IPS DF 4.7 (cell line): ENCODE results near the gene RASSF5.
"Not testable (repeated sequence)": the region's sequence is repeated elsewhere in the genome, so short reads cannot be mapped to it uniquely, and the experiment has no call there.

ENCODE experiments used
- DNase-seq: peaks from one replicate; pipeline ENCODE4 v3.0.0-alpha.2; 2013; ENCODE audit warnings: low spot score; ENCODE audit errors: extremely low read depth

RASSF5 gene

GRCh38 chr1:206586501-206587445 lies 79.4 kb downstream of the RASSF5 start:
- DNase-seq, result no peak

GRCh38 chr1:206587904-206588303 lies 80.6 kb downstream of the RASSF5 start:
- no peak for DNase-seq

- DNase-seq, result no peak
Measured at GRCh38 chr1:206588492-206588891, 81.2 kb downstream of the RASSF5 start.

GRCh38 chr1:206589206-206589605 lies 81.9 kb downstream of the RASSF5 start:
- no peak for DNase-seq

- DNase-seq, result no peak
Measured at GRCh38 chr1:206590025-206590758, 82.9 kb downstream of the RASSF5 start.

GRCh38 chr1:206591226-206591625 lies 83.9 kb downstream of the RASSF5 start:
- no peak for DNase-seq

GRCh38 chr1:206591696-206592095 lies 84.4 kb downstream of the RASSF5 start:
- DNase-seq, result no peak

- DNase-seq, result no peak
Measured at GRCh38 chr1:206593351-206593925, 86.1 kb downstream of the RASSF5 start.

- no peak for DNase-seq
Measured at GRCh38 chr1:206595581-206596318, 88.4 kb downstream of the RASSF5 start.

- DNase-seq, result no peak
Measured at GRCh38 chr1:206596319-206596666, 89.0 kb downstream of the RASSF5 start.

- no peak for DNase-seq
Measured at GRCh38 chr1:206600527-206600926, 93.2 kb downstream of the RASSF5 start.

- DNase-seq, result no peak
Measured at GRCh38 chr1:206604861-206605260, 97.5 kb downstream of the RASSF5 start.

- no peak for DNase-seq
Measured at GRCh38 chr1:206606867-206607266, 99.5 kb downstream of the RASSF5 start.

- no peak for DNase-seq
Measured at GRCh38 chr1:206608108-206608698, 100.9 kb downstream of the RASSF5 start.

GRCh38 chr1:206609229-206609991 lies 102.1 kb downstream of the RASSF5 start:
- DNase-seq, result no peak

GRCh38 chr1:206612129-206612876 lies 105.0 kb downstream of the RASSF5 start, which contains the start of gene EIF2D:
EIF2D (minus strand) TSS chr1:206612465; CDS start chr1:206612342, 123 bp downstream.
- no peak for DNase-seq

- not testable (repeated sequence) for DNase-seq
Measured at GRCh38 chr1:206626396-206626795, 119.1 kb downstream of the RASSF5 start.

- no peak for DNase-seq
Measured at GRCh38 chr1:206628916-206629315, 121.6 kb downstream of the RASSF5 start.

- DNase-seq, result peak; percentile 96
Measured at GRCh38 chr1:206631085-206631509, 123.8 kb downstream of the RASSF5 start.
